MM.1S (cell line): Measurements from ENCODE around the gene CIBAR2.

Experiments
- EZH2phosphoT487 ChIP-seq: fragments of 300-600 bp; sonication (generic); IDR thresholded peaks from 2 replicates; pipeline ENCODE4 v1.6.1; 2018; ENCODE audit warnings: antibody characterized with exemption, low read length
- TF ChIP-seq, protein P1 (sequence below): fragments of 300-600 bp; sonication (generic); IDR thresholded peaks from 2 replicates; pipeline ENCODE4 v1.5.1; 2016; ENCODE audit warnings: antibody characterized with exemption, low read length, mixed read lengths

DNA sequence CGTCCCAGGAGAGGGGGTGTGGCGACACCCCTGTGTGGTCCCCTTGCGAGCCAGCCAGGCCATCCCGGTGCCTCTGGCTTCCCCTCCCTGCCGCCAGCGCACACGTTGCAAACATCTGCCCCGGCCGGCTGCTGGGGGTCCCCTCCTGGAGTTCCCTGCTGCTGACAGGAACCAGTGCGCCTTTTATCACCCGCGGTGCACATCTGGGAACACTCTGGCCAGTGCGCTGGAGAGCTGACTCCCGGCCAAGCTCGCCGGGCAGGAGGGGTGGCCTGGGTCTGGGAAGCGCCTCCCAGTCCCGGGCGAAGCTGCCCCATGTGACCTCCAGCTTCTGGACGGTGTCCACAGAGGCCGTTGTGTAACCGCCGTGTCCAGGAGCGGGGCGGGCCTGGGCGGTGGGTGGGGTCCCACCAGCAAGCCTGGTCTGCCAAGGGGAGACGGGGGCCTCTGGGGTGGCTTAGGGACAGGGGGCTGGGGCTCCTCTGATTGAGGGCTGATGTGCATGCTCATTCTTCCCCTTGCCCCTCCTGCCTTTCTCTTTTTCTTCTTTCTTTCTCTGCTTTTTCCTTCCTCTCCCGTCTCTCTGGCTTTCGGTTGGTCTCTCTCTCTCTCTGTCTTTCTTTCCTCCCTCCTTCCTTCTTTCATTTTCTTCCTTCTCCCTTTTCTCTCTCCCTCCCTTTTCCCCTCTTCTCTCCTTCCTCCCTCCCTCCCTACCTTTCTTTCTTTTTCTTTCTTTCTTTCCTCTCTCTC lies 25.2 kb upstream of the CIBAR2 start:
- no peak for TF ChIP-seq EZH2phosphoT487
- TF ChIP-seq, protein P1, sequence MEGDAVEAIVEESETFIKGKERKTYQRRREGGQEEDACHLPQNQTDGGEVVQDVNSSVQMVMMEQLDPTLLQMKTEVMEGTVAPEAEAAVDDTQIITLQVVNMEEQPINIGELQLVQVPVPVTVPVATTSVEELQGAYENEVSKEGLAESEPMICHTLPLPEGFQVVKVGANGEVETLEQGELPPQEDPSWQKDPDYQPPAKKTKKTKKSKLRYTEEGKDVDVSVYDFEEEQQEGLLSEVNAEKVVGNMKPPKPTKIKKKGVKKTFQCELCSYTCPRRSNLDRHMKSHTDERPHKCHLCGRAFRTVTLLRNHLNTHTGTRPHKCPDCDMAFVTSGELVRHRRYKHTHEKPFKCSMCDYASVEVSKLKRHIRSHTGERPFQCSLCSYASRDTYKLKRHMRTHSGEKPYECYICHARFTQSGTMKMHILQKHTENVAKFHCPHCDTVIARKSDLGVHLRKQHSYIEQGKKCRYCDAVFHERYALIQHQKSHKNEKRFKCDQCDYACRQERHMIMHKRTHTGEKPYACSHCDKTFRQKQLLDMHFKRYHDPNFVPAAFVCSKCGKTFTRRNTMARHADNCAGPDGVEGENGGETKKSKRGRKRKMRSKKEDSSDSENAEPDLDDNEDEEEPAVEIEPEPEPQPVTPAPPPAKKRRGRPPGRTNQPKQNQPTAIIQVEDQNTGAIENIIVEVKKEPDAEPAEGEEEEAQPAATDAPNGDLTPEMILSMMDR, result no peak
